NB4 (cell line): ENCODE results near the gene CDK11A.
"Not testable (repeated sequence)": the region's sequence is repeated elsewhere in the genome, so short reads cannot be mapped to it uniquely, and the experiment has no call there.

Experiments
- CTCF ChIP-seq: IDR thresholded peaks from one replicate; pipeline ENCODE4 v1.5.1; 2012; ENCODE audit warnings: low read depth, low read length
- POLR2A ChIP-seq: IDR thresholded peaks from 2 replicates; pipeline ENCODE4 v1.6.1; 2011; ENCODE audit warnings: mild to moderate bottlenecking; ENCODE audit not compliant: insufficient read length; ENCODE audit errors: extremely low read depth
- TF ChIP-seq, protein P1 (sequence below): IDR thresholded peaks from 2 replicates; pipeline ENCODE4 v1.6.1; 2011; ENCODE audit warnings: low read depth, low read length

- TF ChIP-seq POLR2A, CTCF: not testable (repeated sequence)
- TF ChIP-seq, protein P1, sequence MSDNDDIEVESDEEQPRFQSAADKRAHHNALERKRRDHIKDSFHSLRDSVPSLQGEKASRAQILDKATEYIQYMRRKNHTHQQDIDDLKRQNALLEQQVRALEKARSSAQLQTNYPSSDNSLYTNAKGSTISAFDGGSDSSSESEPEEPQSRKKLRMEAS: not testable (repeated sequence)
Observed at GRCh38 chr1:1700067-1700466, 24.1 kb downstream of the CDK11A start.
